Right lobe of liver (tissue), 6 donors: ENCODE measurements around the gene CACNA2D3. TPM values are rescaled to one million over a fixed set of nuclear protein-coding genes. Genes with fewer than 3 reads are reported as not detected.

ENCODE experiments used
- ATAC-seq, 4 donors: fragments of 200-7000 bp; cut with Tn5 transposase; one replicate each; pipeline ENCODE4 v1.9.1; 2020; ENCODE audit warnings: mild to moderate bottlenecking in 4 of 4, moderate library complexity in 4 of 4
- DNase-seq, 3 donors: peaks; one replicate each; pipeline ENCODE4 v3.0.0-alpha.2; 2020
- H3K27ac ChIP-seq, 3 donors: fragments of 200-600 bp; one replicate each; pipeline ENCODE4 v1.8.0; 2022
- H3K27me3 ChIP-seq, 2 donors: fragments of 200-600 bp; one replicate each; pipeline ENCODE4 v1.8.0; 2022
- H3K36me3 ChIP-seq, 4 donors: fragments of 200-600 bp; sonication (generic) in 1 of 4; one replicate each; pipeline versions ENCODE4 v1.5.1 to v1.8.0; 2017 to 2022; ENCODE audit warnings: control low read depth in 1 of 4
- H3K4me1 ChIP-seq, 4 donors: fragments of 200-600 bp; sonication (generic) in 1 of 4; one replicate each; pipeline versions ENCODE4 v1.5.1 to v1.8.0; 2017 to 2022; ENCODE audit warnings: control low read depth in 1 of 4
- H3K4me3 ChIP-seq, 3 donors: fragments of 200-600 bp; one replicate each; pipeline ENCODE4 v1.8.0; 2022
- H3K9me3 ChIP-seq, 4 donors: fragments of 200-600 bp; sonication (generic) in 1 of 4; one replicate each; pipeline versions ENCODE4 v1.5.1 to v1.8.0; 2017 to 2022; ENCODE audit warnings: control low read depth in 1 of 4
- POLR2A ChIP-seq: fragments of 450-650 bp; IDR thresholded peaks from one replicate; pipeline ENCODE4 v1.6.1; 2017; ENCODE audit warnings: antibody characterized with exemption, mild to moderate bottlenecking
- WGBS: methylation state at CpG from one replicate; pipeline ENCODE4 v1.1.6; 2018; ENCODE audit warnings: low coverage, low lambda C conversion rate; ENCODE audit not compliant: insufficient coverage; ENCODE audit errors: missing lambda C conversion rate; 5-methylcytosine and 5-hydroxymethylcytosine counted together
- intact Hi-C, 2 donors: fragments of 100-400 bp; cut with DNase I; formaldehyde crosslinking; loops; one replicate each; pipeline versions ENCODE4 v1.11.2 to v1.14.1; 2022
- total RNA-seq, 6 experiments: library from RNA; depleted of rRNA in 2 of 6; stranded (reverse); fragments of >200 nt in 2 of 6; fragmentation: NEBNext Ultra II Directional in 3 of 6; extraction: Animal tissue kit (Norgen Biotek cat#: 25700) in 3 of 6; gene quantifications; one replicate each; pipeline versions ENCODE4 v1.1.0 to v1.2.4, GENCODE V29; 2016 to 2023
- TF ChIP-seq, protein P1 (sequence below), 4 donors: fragments of 200-600 bp in 3 of 4; fragments of 450-650 bp in 1 of 4; IDR thresholded peaks; one replicate each; pipeline versions ENCODE4 v1.5.1 to v1.8.0; 2016 to 2022; ENCODE audit warnings: antibody characterized with exemption in 4 of 4, mild to moderate bottlenecking in 2 of 4
- donor health status: DM: no; HTN: yes; CAD: no.
- donor health status: DM: no; HTN: no; CAD: no.
- donor health status: DM: no; HTN: no; CAD: no.
- donor health status: DM: no; HTN: yes; CAD: no.
- donor health status: DM: no; HTN: yes; CAD: no.

CACNA2D3 gene
- total RNA-seq, 6 experiments from 2014 or later, result 0.28 to 0.87 TPM; not detected in 4

DNA sequence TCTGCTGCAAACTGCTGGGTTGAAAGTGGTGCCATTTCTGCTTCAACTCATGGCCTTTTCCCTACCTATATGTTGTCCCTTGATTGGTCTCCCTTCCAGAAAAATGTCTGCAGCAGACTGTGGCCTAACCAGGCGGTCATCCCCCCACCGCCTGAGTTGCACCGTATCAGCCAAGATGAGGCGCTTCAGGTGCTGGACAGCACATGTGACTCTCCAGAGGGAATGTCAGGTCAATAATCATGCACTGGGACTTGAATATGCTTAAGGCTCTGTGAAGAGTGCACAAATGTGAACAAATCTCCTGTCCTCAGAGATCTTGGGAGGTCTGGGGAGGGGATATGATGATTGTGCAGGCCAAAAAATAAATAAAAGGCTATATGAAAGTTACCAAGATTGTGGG, 773.3 kb downstream of the CACNA2D3 start:
- Histone ChIP-seq H3K9me3 (no peaks in the 10 kb centered on the region), H3K36me3 (no peaks in the 10 kb centered on the region), H3K4me1 (no peaks in the 10 kb centered on the region), H3K4me3 (no peak overlapping the region), H3K27ac (no peak overlapping the region), H3K27me3 (no peaks in the 10 kb centered on the region)
- intact Hi-C loops, result no loop called here
- TF ChIP-seq, protein P1, sequence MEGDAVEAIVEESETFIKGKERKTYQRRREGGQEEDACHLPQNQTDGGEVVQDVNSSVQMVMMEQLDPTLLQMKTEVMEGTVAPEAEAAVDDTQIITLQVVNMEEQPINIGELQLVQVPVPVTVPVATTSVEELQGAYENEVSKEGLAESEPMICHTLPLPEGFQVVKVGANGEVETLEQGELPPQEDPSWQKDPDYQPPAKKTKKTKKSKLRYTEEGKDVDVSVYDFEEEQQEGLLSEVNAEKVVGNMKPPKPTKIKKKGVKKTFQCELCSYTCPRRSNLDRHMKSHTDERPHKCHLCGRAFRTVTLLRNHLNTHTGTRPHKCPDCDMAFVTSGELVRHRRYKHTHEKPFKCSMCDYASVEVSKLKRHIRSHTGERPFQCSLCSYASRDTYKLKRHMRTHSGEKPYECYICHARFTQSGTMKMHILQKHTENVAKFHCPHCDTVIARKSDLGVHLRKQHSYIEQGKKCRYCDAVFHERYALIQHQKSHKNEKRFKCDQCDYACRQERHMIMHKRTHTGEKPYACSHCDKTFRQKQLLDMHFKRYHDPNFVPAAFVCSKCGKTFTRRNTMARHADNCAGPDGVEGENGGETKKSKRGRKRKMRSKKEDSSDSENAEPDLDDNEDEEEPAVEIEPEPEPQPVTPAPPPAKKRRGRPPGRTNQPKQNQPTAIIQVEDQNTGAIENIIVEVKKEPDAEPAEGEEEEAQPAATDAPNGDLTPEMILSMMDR (IDR thresholded peaks at IDR 0.05), result no peak
- TF ChIP-seq POLR2A, result no peak
- 86% methylated on average over 4 of the region's 4 CpGs for WGBS
- DNase-seq (no peak), ATAC-seq (no peak)

DNA sequence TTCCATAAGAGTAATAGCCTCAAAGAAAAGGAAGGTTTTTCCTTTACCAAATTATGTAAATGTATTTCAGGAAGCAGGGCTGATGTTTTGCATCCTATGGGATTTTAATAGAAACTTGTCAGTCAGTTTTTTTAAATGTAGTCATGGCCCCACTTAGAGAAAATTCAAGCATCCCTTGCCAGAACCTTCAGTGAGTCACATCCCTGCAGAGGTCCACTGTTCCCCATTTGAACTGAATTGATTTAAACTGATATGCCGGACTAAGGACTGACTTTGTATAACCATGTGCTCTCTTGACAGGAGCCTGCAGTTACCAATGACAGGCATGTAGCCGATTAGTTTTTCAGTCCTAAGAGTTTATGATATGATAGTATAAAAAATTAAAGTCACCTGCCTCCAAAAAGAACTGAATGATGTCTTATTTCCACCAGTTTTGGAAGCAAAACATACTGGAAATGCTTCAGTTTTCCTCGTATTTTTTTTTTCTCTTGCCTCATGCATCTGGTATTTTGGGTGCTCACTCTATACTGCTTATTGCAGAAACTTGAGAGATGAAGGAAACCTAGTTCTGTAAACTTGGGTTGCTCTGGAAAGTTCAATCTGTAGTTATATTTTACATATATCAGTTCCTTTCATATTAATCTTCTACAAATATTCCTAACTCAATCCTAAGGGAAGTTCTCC, 774.8 kb downstream of the CACNA2D3 start:
- no peak for ATAC-seq
- intact Hi-C loops, result no loop called here
- TF ChIP-seq, protein P1 (IDR thresholded peaks at IDR 0.05), result no peak
- TF ChIP-seq POLR2A, result no peak
- Histone ChIP-seq H3K9me3 (no peaks in the 10 kb centered on the region), H3K27me3 (no peaks in the 10 kb centered on the region), H3K4me3 (no peak overlapping the region), H3K4me1 (no peaks in the 10 kb centered on the region), H3K27ac (no peak overlapping the region), H3K36me3 (no peaks in the 10 kb centered on the region)
- WGBS, result 64% methylated on average over 3 of the region's 3 CpGs
- no peak for DNase-seq

DNA sequence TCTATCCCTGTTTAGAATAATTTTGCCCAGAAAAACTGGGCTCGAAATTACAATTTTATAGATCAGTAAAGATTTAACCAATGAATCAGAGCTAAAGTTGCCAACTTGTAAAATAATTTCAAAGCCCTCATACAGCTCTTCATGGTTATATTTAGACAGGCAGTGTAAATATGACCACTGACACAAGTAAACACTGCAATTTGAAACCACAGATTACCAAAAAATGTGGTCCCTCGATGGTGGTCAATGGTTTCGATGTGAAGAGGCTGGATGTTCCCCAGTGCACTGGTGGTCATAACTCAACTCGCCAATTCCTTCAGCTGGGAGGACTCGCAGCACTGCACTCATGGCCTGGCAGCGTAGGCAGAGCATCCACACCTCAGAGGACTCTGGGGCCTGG, 776.9 kb downstream of the CACNA2D3 start:
- no peak for DNase-seq
- 56% methylated on average over 5 of the region's 6 CpGs for WGBS
- H3K27me3 ChIP-seq, result no peaks in the 10 kb centered on the region
- no peak overlapping the region for H3K27ac ChIP-seq
- H3K4me1 ChIP-seq, result no peaks in the 10 kb centered on the region
- H3K9me3 ChIP-seq, result no peaks in the 10 kb centered on the region
- intact Hi-C loops, result no loop called here
- TF ChIP-seq POLR2A, result no peak
- TF ChIP-seq, protein P1 (IDR thresholded peaks at IDR 0.05), result no peak
- H3K36me3 ChIP-seq, result no peaks in the 10 kb centered on the region
- no peak overlapping the region for H3K4me3 ChIP-seq
- no peak for ATAC-seq

DNA sequence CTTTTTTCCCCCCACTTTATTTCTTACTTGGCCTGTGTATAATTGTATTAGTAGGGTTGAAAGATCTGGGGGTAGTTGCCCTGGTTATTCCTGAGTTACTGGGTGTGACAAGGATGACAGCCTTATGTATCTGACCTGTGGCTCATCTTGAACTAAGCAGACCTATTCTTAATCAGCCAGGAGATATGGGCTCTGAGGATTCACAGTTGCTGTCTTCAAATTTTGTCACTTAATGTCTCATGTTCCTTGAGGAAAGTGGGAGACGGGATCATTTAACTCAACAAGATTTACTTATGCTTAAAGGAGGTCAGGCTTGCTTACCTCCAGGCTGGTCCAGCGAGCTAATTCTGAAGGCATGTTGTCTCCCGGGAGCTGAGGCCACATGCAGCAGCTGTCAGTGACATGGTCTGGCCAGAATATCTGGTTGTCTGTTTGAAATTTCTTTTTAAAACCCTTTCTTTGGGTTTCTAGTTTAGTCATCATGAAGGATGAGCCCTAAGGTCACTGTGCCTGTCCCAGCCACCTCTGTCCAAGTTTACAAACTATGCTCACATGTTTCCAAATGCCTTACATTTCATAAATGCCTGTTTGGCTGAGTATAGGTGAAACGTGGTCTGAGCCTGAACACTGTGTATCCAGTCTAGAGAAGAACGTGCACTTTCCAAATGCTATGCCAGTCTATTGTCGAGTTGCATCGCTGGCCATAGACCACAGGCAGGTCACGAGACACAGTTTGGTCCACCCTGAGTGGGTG, 778.7 kb downstream of the CACNA2D3 start:
- Histone ChIP-seq H3K9me3 (no peaks in the 10 kb centered on the region), H3K36me3 (no peaks in the 10 kb centered on the region), H3K4me3 (no peak overlapping the region), H3K4me1 (no peaks in the 10 kb centered on the region), H3K27me3 (no peaks in the 10 kb centered on the region), H3K27ac (no peak overlapping the region)
- no peak for ATAC-seq
- TF ChIP-seq POLR2A, result no peak
- TF ChIP-seq, protein P1 (IDR thresholded peaks at IDR 0.05), result no peak
- no peak for DNase-seq
- intact Hi-C loops, result no loop called here
- 40% methylated on average over 5 of the region's 8 CpGs for WGBS
